DMS79 treated with DMSO at 0.1 percent for 48 hours (cell line): ENCODE data around the gene ZNF316.

Experiments
- DNase-seq: peaks from one replicate; lab custom pipeline; 2025; lab: John Stamatoyannopoulos, UW

Gene ZNF316

DNA sequence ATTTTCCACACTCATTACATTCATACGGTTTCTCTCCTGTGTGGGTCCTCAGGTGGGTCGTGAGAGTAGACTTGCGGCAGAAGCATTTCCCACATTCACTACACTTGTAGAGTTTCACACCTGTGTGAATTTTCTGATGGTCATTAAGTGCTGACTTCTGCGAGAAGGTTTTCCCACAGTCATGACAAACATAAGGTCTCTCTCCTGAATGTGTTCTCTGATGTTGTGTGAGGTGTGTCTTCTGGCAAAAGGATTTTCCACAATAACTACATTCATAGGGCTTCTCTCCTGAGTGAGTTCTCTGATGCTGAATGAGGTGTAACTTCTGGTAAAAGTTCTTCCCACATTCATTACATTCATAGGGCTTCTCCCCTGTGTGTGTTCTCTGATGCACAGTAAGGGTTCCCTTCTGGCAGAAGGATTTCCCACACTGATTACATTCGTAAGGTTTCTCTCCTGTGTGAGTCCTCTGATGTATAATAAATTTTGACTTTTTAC is 54.5 kb downstream of the ZNF316 start:
- DNase-seq = no peak

DNA sequence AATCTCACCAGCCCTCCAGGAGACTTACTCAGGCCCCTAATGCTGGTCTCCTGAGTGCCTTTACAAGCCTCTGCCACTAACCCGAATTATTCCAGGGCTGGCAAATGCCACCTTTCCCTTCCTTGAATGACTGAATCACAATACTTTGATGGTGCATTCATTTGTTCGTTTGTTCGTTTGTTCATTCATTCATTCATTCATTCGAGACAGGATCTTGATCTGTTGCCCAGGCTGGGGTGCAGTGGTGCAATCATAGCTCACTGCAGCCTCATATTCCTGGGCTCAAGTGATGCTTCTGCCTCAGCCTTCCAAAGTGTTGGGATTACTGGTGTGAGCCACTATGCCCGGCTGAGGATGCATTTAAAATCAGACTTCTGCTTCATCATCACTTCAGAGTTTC is 63.7 kb downstream of the ZNF316 start:
- no peak for DNase-seq

DNA sequence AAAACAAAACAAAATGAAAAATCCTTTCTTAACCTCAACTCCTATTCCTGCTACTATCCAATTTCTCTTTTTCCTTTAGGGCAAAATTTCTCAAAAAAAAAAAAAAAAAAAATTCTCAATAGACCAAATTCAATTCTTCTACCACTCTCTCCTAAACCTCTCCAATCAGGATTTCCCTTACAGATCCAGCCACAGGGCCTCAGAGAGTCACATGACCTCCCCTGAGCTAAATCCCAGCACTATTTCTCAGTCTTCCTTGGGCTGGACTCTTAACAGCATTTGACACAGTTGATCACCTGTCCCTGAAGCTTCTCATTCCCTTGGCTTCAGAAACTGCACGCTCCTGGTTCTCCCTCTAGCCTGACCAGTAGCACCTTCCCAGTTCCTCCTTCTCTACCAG is 64.7 kb downstream of the ZNF316 start:
- no peak for DNase-seq
